GM19193 (cell line): ENCODE data around the gene ZNF292.

ENCODE experiments used
- POLR2A ChIP-seq: IDR thresholded peaks from 4 replicates; pipeline ENCODE4 v1.6.1; 2011; ENCODE audit not compliant: insufficient read depth, insufficient read length; ENCODE audit errors: extremely low read depth

ZNF292 gene

DNA sequence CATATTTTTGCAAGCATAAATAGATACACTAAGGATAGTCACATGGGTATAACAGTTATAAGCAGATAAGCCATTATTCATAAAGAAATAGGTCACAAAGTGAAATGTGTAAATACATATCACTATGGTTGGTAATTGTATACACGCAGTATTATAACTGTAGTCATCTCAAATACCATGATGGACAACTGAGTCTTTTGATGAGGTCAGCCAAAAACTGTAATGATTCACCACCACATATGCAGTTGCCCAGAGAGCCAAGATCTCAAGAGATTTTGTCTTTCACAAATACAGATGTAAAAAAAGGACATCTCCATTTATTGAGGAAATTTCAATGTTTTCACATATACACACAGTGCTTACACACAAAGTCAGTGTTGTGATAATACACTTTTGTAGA is 28.3 kb downstream of the ZNF292 start:
- TF ChIP-seq POLR2A = no peak

- no peak for TF ChIP-seq POLR2A
These were observed 29.4 kb downstream of the ZNF292 start for GRCh38 chr6:87184762-87185250.

DNA sequence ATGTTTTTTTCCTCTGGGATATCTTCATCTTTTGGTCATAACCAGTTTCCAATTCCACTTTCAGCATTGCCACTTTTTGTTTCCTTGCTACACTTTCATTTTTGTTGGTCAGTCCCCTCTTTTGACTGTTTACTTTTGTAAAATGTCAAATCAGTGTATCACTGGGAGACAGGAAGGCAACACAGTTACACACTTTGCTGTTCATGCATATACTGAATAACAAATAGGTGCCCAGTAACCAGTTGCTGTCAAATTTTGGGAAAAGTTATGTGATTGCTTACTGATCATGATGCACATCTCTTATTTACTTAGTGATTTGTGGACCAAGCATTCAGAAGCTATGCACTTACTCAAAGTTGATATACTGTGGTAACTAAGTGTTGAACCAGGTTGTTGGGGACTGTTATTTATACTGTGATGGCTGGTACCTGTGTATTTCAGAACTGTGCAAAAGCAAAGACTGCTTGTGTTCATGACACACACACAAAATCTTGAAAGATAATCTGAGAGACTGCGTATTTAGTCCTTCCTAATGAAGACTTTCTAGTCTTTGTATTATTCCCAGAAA is 41.0 kb downstream of the ZNF292 start:
- TF ChIP-seq POLR2A = no peak

GRCh38 chr6:87197547-87197946 is 42.2 kb downstream of the ZNF292 start:
- TF ChIP-seq POLR2A = no peak

DNA sequence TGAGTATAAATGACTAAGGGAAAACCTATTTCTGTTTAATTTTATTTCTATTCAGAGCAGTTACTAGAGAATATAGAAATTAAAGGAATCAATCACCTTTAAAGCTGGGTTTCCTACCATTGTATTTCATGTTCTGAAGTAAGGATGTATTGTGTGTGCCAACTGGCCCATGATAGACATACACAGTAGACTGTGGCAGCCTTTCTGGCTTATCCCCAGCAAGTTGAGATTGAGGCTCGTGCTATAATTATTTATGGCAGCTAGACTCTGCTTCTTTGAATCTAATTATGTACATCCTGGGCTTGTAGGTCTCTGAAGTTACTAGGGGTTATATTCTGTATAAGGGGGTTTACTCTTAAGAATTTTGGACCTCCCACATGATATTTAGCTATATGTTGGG is 44.4 kb downstream of the ZNF292 start:
- TF ChIP-seq POLR2A = no peak

GRCh38 chr6:87200469-87201175 is 45.3 kb downstream of the ZNF292 start:
- no peak for TF ChIP-seq POLR2A

- no peak for TF ChIP-seq POLR2A
These were observed 48.2 kb downstream of the ZNF292 start for GRCh38 chr6:87203448-87204023.

DNA sequence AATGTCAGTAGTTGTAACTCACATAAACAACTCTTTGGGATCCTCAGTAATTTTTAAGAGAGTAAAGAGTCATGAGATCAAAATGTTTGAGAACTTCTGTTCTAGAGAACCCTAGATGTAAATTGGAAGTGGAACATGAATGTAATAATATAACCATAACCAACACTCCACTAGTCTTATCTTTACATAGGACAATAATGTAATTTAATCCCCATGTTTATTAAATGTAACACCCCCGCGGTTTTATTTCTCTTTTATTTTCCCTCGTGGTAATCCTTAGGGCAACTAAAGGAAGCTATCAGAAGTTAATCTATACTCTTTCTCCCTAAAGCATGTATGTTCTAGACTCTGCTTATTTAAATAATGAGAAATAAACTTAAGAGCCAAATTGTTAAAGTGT is 54.4 kb downstream of the ZNF292 start:
- TF ChIP-seq POLR2A = no peak

- TF ChIP-seq POLR2A = no peak
These were observed 55.6 kb downstream of the ZNF292 start for GRCh38 chr6:87210979-87211378.

DNA sequence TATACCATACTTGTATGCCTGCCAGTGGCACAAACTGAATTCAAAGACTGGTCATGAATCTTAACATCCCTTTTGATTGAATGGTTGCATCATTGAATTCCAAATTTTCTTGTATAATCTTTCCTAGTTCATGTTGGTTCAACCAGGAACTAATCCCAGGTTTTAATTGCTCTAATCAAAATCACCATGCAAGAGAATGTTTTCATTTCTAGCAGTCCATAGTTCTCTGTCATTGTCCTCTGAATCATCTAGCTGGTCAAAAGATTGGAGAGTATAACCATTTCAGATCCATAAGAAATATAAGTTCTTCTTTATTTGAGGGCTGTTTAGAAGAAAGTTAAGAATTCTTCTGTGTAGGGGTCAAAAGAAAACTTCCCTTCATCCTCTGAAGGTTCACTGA is 57.2 kb downstream of the ZNF292 start:
- no peak for TF ChIP-seq POLR2A

DNA sequence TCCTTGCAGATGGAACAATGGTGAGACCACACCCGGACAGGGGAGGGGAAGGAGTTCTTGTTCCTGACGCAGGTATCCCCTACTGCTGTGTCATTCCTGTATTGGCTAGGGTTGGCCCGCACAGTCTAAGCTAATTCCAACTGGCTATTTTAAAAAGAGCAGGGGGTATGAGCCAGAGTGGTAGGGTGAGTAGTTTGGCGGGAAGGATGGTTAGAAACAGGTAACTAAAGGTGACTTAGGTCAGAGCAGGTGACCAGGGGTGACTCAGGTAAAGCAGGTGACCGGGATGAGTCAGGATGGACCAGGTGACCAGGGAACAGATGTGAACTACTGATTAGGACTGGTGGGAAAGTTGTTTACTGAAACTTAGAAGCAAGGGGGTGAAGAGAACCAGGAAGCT is 58.0 kb downstream of the ZNF292 start:
- no peak for TF ChIP-seq POLR2A

DNA sequence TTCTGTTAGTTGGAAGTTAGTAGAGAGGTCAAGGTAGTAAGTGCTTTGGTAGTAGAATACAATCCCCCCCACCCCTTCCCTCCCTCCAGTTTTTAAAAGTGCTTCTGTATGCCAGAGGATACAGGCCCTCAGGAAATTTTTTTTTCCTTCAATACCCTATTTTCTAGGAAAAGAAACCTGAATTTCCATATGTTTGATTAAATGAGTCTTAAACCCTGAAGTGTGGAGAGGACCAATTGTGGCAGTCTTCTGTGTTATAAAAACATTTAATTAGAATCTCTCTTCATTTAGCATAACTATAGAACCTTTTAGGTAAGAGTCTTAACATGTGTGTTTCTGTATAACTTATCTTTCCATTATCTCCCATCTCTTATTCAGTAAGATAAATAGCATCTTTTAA is 59.5 kb downstream of the ZNF292 start:
- no peak for TF ChIP-seq POLR2A

GRCh38 chr6:87220997-87221396 is 65.6 kb downstream of the ZNF292 start:
- TF ChIP-seq POLR2A = no peak

GRCh38 chr6:87222676-87223075 is 67.3 kb downstream of the ZNF292 start:
- no peak for TF ChIP-seq POLR2A

DNA sequence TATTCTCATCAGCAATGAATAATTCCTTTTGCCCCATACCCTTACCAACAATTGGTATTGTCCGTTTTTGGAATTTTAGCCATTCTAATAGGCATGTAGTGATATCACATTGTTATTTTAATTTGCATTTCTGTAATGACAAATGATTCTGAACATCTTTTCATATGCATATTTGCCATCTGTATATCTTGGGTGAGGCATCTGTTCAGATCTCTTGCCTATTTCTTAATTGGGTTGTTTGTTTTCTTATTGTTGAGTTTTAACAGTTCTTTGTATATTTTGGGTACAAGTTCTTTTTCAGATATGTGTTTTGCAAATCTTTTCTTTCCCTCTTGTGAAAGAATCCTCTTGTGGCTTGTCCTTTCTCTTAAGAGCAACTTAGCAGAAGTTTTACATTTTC is 69.6 kb downstream of the ZNF292 start:
- TF ChIP-seq POLR2A = no peak

GRCh38 chr6:87225511-87225910 is 70.1 kb downstream of the ZNF292 start:
- no peak for TF ChIP-seq POLR2A
